VCaP (cell line): ENCODE data around the gene ACAP1.
"Not testable (repeated sequence)": the region's sequence is repeated elsewhere in the genome, so short reads cannot be mapped to it uniquely, and the experiment has no call there.

Source experiments
- H3K27ac ChIP-seq: fragments of 450-650 bp; 2 replicates; pipeline ENCODE4 v1.5.1; 2017
- CTCF ChIP-seq: fragments of 450-650 bp; conservative IDR thresholded peaks from 2 replicates; pipeline ENCODE4 v1.5.1; 2017; ENCODE audit warnings: mild to moderate bottlenecking, moderate library complexity

The ACAP1 gene

GRCh38 chr17:7327501-7327900, 8.8 kb upstream of the ACAP1 start:
- no peak overlapping the region for H3K27ac ChIP-seq
- TF ChIP-seq CTCF = no peak

- TF ChIP-seq CTCF = no peak
Observed at GRCh38 chr17:7328009-7328408, 8.3 kb upstream of the ACAP1 start.

GRCh38 chr17:7328840-7329373, 7.4 kb upstream of the ACAP1 start, which contains the start of gene NEURL4:
TSS of gene NEURL4 (minus strand) at chr17:7329335. CDS start at chr17:7329312, 23 bp downstream.
- TF ChIP-seq CTCF = no peak
- peak within 1 kb of the TSS; percentile 74 for H3K27ac ChIP-seq

More at GRCh38 chr17:7328009-7328408, 8.3 kb upstream of the ACAP1 start:
- peak overlapping the region; percentile 74; the same call in 1 of the 2 replicates for H3K27ac ChIP-seq

GRCh38 chr17:7329374-7329996, 6.8 kb upstream of the ACAP1 start:
- peak overlapping the region; percentile 74 for H3K27ac ChIP-seq
- no peak for TF ChIP-seq CTCF

GRCh38 chr17:7329997-7330637, 6.2 kb upstream of the ACAP1 start:
- TF ChIP-seq CTCF = no peak
- peak overlapping the region; percentile 74 for H3K27ac ChIP-seq

- H3K27ac ChIP-seq = peak overlapping the region; percentile 74
- TF ChIP-seq CTCF = no peak
Observed at GRCh38 chr17:7330638-7331015, 5.7 kb upstream of the ACAP1 start.

- no peak overlapping the region for H3K27ac ChIP-seq
- TF ChIP-seq CTCF = no peak
Observed at GRCh38 chr17:7332111-7332510, 4.2 kb upstream of the ACAP1 start.

GRCh38 chr17:7332600-7333069, 3.7 kb upstream of the ACAP1 start:
- H3K27ac ChIP-seq = not testable (repeated sequence)
